ENCODE results near the gene ANP32A. TPM values are rescaled to one million over a fixed set of nuclear protein-coding genes. Genes with fewer than 3 reads are reported as not detected.

ANP32A gene
- total RNA-seq, 1 experiment from 2014 or later, result 232 TPM

- no peaks in the 10 kb centered on the region for H3K36me3 Mint-ChIP-seq
- 0 out of 2 replicates have a peak, but pooled peaks cover 4% of the 10 kb centered on the region for H3K9me3 Mint-ChIP-seq
- no peak for DNase-seq (ENCODE audit: low spot score)
- peaks cover 3% of the 10 kb centered on the region; the same call in 1 of the 2 replicates for H3K27me3 Mint-ChIP-seq (ENCODE audit: low read depth)
- ChIA-PET POLR2A (no interaction called here), CTCF (interaction anchor here (1.4 to 2.5 kb wide), 3 partner anchors 32 to 192 kb away, joined by 3 to 37 read pairs (median 4); no protein-coding TSS in a partner anchor)
- TF ChIP-seq MXD4 (CRISPR knock-in tag; IDR thresholded peaks at IDR 0.05; ENCODE audit: borderline replicate concordance) (no peak), CREM (CRISPR knock-in tag; IDR thresholded peaks at IDR 0.05) (no peak), CREB1 (CRISPR knock-in tag; IDR thresholded peaks at IDR 0.05) (no peak), CTCF (IDR thresholded peaks at IDR 0.05) (no peak), ZNF532 (CRISPR knock-in tag; IDR thresholded peaks at IDR 0.05; ENCODE audit: borderline replicate concordance) (no peak), GABPB1 (CRISPR knock-in tag; IDR thresholded peaks at IDR 0.05) (no peak), KAT7 (CRISPR knock-in tag; IDR thresholded peaks at IDR 0.05; ENCODE audit: borderline replicate concordance) (no peak), NFYB (CRISPR knock-in tag; conservative IDR thresholded peaks at IDR 0.05; ENCODE audit: low read depth) (no peak), GTF2I (CRISPR knock-in tag; conservative IDR thresholded peaks at IDR 0.05) (no peak), SP1 (CRISPR knock-in tag; conservative IDR thresholded peaks at IDR 0.05) (no peak), NFE2L1 (CRISPR knock-in tag; IDR thresholded peaks at IDR 0.05) (no peak), ZNF416 (CRISPR knock-in tag; IDR thresholded peaks at IDR 0.05) (no peak), NR3C1 (CRISPR knock-in tag; conservative IDR thresholded peaks at IDR 0.05; ENCODE audit: low read depth) (no peak), ZNF317 (CRISPR knock-in tag; IDR thresholded peaks at IDR 0.05; ENCODE audit: borderline replicate concordance, low read depth) (no peak), FOXK1 (CRISPR knock-in tag; IDR thresholded peaks at IDR 0.05) (no peak), HMGA2 (CRISPR knock-in tag; IDR thresholded peaks at IDR 0.05) (no peak)
- TF ChIP-seq, protein P1, sequence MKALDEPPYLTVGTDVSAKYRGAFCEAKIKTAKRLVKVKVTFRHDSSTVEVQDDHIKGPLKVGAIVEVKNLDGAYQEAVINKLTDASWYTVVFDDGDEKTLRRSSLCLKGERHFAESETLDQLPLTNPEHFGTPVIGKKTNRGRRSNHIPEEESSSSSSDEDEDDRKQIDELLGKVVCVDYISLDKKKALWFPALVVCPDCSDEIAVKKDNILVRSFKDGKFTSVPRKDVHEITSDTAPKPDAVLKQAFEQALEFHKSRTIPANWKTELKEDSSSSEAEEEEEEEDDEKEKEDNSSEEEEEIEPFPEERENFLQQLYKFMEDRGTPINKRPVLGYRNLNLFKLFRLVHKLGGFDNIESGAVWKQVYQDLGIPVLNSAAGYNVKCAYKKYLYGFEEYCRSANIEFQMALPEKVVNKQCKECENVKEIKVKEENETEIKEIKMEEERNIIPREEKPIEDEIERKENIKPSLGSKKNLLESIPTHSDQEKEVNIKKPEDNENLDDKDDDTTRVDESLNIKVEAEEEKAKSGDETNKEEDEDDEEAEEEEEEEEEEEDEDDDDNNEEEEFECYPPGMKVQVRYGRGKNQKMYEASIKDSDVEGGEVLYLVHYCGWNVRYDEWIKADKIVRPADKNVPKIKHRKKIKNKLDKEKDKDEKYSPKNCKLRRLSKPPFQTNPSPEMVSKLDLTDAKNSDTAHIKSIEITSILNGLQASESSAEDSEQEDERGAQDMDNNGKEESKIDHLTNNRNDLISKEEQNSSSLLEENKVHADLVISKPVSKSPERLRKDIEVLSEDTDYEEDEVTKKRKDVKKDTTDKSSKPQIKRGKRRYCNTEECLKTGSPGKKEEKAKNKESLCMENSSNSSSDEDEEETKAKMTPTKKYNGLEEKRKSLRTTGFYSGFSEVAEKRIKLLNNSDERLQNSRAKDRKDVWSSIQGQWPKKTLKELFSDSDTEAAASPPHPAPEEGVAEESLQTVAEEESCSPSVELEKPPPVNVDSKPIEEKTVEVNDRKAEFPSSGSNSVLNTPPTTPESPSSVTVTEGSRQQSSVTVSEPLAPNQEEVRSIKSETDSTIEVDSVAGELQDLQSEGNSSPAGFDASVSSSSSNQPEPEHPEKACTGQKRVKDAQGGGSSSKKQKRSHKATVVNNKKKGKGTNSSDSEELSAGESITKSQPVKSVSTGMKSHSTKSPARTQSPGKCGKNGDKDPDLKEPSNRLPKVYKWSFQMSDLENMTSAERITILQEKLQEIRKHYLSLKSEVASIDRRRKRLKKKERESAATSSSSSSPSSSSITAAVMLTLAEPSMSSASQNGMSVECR (CRISPR knock-in tag; IDR thresholded peaks at IDR 0.05; ENCODE audit: borderline replicate concordance), result no peak
- TF ChIP-seq, protein P2, sequence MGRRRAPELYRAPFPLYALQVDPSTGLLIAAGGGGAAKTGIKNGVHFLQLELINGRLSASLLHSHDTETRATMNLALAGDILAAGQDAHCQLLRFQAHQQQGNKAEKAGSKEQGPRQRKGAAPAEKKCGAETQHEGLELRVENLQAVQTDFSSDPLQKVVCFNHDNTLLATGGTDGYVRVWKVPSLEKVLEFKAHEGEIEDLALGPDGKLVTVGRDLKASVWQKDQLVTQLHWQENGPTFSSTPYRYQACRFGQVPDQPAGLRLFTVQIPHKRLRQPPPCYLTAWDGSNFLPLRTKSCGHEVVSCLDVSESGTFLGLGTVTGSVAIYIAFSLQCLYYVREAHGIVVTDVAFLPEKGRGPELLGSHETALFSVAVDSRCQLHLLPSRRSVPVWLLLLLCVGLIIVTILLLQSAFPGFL (CRISPR knock-in tag; IDR thresholded peaks at IDR 0.05; ENCODE audit: borderline replicate concordance), result no peak
- TF ChIP-seq, protein P3, sequence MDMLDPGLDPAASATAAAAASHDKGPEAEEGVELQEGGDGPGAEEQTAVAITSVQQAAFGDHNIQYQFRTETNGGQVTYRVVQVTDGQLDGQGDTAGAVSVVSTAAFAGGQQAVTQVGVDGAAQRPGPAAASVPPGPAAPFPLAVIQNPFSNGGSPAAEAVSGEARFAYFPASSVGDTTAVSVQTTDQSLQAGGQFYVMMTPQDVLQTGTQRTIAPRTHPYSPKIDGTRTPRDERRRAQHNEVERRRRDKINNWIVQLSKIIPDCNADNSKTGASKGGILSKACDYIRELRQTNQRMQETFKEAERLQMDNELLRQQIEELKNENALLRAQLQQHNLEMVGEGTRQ (CRISPR knock-in tag; IDR thresholded peaks at IDR 0.05), result no peak
- H3K4me1 Mint-ChIP-seq, result peaks cover 11% of the 10 kb centered on the region
- H3K27ac Mint-ChIP-seq, result no peak overlapping the region
- ATAC-seq, result no peak
- no peak overlapping the region for H3K4me3 Mint-ChIP-seq
Observed at GRCh38 chr15:68732451-68732850, 88.2 kb downstream of the ANP32A start.
